Panc1 (cell line): ENCODE measurements around the gene CRYGN. TPM values are rescaled to one million over a fixed set of nuclear protein-coding genes. Genes with fewer than 3 reads are reported as not detected.

Source experiments
- ATAC-seq: fragments of 200-7000 bp; cut with Tn5 transposase; 2 replicates; pipeline ENCODE4 v1.9.1; 2020; ENCODE audit warnings: mild to moderate bottlenecking, moderate library complexity
- BruUV-seq: library from RNA; stranded (reverse); fragments of 400-500 nt; replicated peaks from 2 replicates; lab custom pipeline; 2021; lab: Mats Ljungman, UMichigan
- CTCF ChIA-PET: fragments of 300-600 bp; sonication (Branson Sonifier 250); formaldehyde crosslinking; loops from one replicate; lab custom pipeline; 2022; ENCODE audit warnings: antibody characterized with exemption; lab: Charles Lee
- POLR2A ChIA-PET: fragments of 300-600 bp; sonication (Branson Sonifier 250); formaldehyde crosslinking; loops from one replicate; lab custom pipeline; 2022; ENCODE audit warnings: antibody characterized with exemption; lab: Charles Lee
- DNase-seq: peaks from one replicate; pipeline ENCODE4 v3.0.0-alpha.2; 2010; ENCODE audit warnings: low read depth, low spot score
- H3K27ac ChIP-seq: 2 replicates; pipeline ENCODE4 v1.5.1; 2011; ENCODE audit warnings: mild to moderate bottlenecking, low read length, inconsistent platforms
- H3K27me3 ChIP-seq: fragments of 200-500 bp; sonication (Bioruptor generic); 2 replicates; pipeline ENCODE4 v1.6.0; 2014; ENCODE audit warnings: low read length, inconsistent platforms; ENCODE audit not compliant: control insufficient read depth, insufficient read depth
- H3K36me3 ChIP-seq: fragments of 200-500 bp; sonication (Bioruptor generic); 2 replicates; pipeline ENCODE4 v1.5.1; 2014; ENCODE audit warnings: inconsistent platforms, mild to moderate bottlenecking, low read length, moderate library complexity; ENCODE audit not compliant: control insufficient read depth, insufficient read depth
- H3K4me1 ChIP-seq: 2 replicates; pipeline ENCODE4 v1.5.1; 2011; ENCODE audit warnings: inconsistent platforms, mild to moderate bottlenecking, low read length, moderate library complexity; ENCODE audit not compliant: control insufficient read depth, insufficient read depth
- H3K4me3 ChIP-seq, 2 experiments: 2 replicates each; pipeline ENCODE4 v1.5.1; 2011 to 2012; ENCODE audit warnings: low read depth in 2 of 2, low read length in 2 of 2, mild to moderate bottlenecking in 2 of 2, inconsistent platforms in 1 of 2, moderate library complexity in 1 of 2
- H3K9me3 ChIP-seq: fragments of 200-500 bp; sonication (Bioruptor generic); 2 replicates; pipeline ENCODE4 v1.5.1; 2014; ENCODE audit warnings: low read depth, mild to moderate bottlenecking, inconsistent platforms, low read length, moderate library complexity; ENCODE audit not compliant: control insufficient read depth, insufficient read depth
- CTCF ChIP-seq: fragments of 450-650 bp; IDR thresholded peaks from 2 replicates; pipeline ENCODE4 v1.5.1; 2017; ENCODE audit warnings: mild to moderate bottlenecking
- POLR2AphosphoS5 ChIP-seq: IDR thresholded peaks from 2 replicates; pipeline ENCODE4 v1.6.1; 2012; ENCODE audit warnings: mild to moderate bottlenecking, low read depth, low read length, moderate library complexity
- REST ChIP-seq, 2 experiments: IDR thresholded peaks; 2 replicates each; pipeline ENCODE4 v1.6.1; 2011 to 2012; ENCODE audit warnings: low read depth in 2 of 2, control low read depth in 1 of 2, low read length in 1 of 2, mild to moderate bottlenecking in 1 of 2, moderate library complexity in 1 of 2; ENCODE audit not compliant: insufficient read depth in 1 of 2
- SIN3A ChIP-seq: IDR thresholded peaks from 2 replicates; pipeline ENCODE4 v1.6.1; 2012; ENCODE audit warnings: low read depth, mild to moderate bottlenecking, low read length, moderate library complexity, borderline replicate concordance; ENCODE audit not compliant: insufficient read depth
- TCF7L2 ChIP-seq: IDR thresholded peaks from 2 replicates; pipeline ENCODE4 v1.6.1; 2011; ENCODE audit warnings: mild to moderate bottlenecking, low read depth, low read length, inconsistent platforms
- in situ Hi-C: cut with HindIII; loops from 2 replicates; pipeline ENCODE4 v1.10.0; 2016; ENCODE audit warnings: low sequenced_read_pairs, low pct_unique_long_range_greater_than_20kb
- intact Hi-C: fragments of 100-400 bp; cut with micrococcal nuclease; formaldehyde crosslinking; loops from one replicate; pipeline ENCODE4 v1.10.0; 2022; ENCODE audit not compliant: unreplicated experiment
- total RNA-seq: library from RNA; stranded (reverse); gene quantifications from one replicate; pipeline ENCODE4 v1.2.1, GENCODE V29; 2021; ENCODE audit not compliant: unreplicated experiment

The CRYGN gene
- total RNA-seq, 1 experiment from 2014 or later, result 0.74 TPM

- no TSS peak for BruUV-seq
- H3K27ac ChIP-seq, result peak overlapping the region; percentile 62
- TF ChIP-seq TCF7L2 (no peak), REST (IDR thresholded peaks at IDR 0.05; ENCODE audit: insufficient read depth in 1 of 2, low read depth in 2 of 2, low read length in 1 of 2) (no peak), POLR2AphosphoS5 (no peak), CTCF (no peak), SIN3A (no peak)
- no peaks in the 10 kb centered on the region for H3K27me3 ChIP-seq
- intact Hi-C loops, result no loop called here
- H3K4me3 ChIP-seq, result no peak overlapping the region
- DNase-seq, result no peak
- peaks cover 16% of the 10 kb centered on the region for H3K4me1 ChIP-seq
- in situ Hi-C loops, result no loop called here
- ChIA-PET POLR2A (no interaction called here), CTCF (no interaction called here)
- H3K36me3 ChIP-seq, result peaks cover 49% of the 10 kb centered on the region
- no peak for ATAC-seq
- no peaks in the 10 kb centered on the region for H3K9me3 ChIP-seq
Measured at GRCh38 chr7:151472644-151473380, 32.9 kb upstream of the CRYGN start.

GRCh38 chr7:151470711-151471110, 30.8 kb upstream of the CRYGN start:
- Histone ChIP-seq H3K36me3 (peaks cover 48% of the 10 kb centered on the region), H3K27ac (peak overlapping the region; percentile 40), H3K9me3 (no peaks in the 10 kb centered on the region), H3K27me3 (no peaks in the 10 kb centered on the region), H3K4me1 (peaks cover 16% of the 10 kb centered on the region), H3K4me3 (no peak overlapping the region)
- in situ Hi-C loops, result no loop called here
- intact Hi-C loops, result no loop called here
- no peak for ATAC-seq
- DNase-seq, result no peak
- TF ChIP-seq TCF7L2 (no peak), REST (IDR thresholded peaks at IDR 0.05; ENCODE audit: insufficient read depth in 1 of 2, low read depth in 2 of 2, low read length in 1 of 2) (no peak), CTCF (no peak), POLR2AphosphoS5 (no peak), SIN3A (no peak)
- no TSS peak for BruUV-seq
- ChIA-PET CTCF (no interaction called here), POLR2A (interaction anchor here (0.5 kb wide), 1 partner anchor 129 kb away, joined by 3 read pairs; the partner anchor contains the start of gene NUB1)
